ENCODE results near the gene COL19A1.

COL19A1 gene

DNA sequence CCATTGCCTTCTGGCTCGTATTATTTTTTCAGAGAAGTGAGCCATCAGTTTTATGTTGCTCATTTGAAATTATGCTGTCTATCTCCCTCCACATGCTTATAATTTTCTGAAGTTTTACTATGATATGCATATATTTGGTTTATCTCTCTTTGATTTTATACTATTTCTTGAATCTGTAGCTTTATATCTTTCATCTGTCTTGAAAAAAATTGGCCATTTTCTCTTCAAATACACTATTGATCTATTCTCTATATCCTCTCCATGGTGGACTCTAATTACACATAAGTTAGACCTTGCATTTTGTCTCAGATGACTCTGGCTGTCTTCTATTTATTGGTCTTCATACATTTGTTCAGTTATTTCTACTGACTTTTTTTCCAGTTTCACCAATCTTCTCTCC lies 13.7 kb upstream of the COL19A1 start:
- Histone ChIP-seq H3K27ac (no peak overlapping the region), H3K4me3 (ENCODE audit: low read depth, low read length) (no peak overlapping the region), H3K27me3 (replicated peaks) (no peaks in the 10 kb centered on the region), H3K36me3 (replicated peaks) (no peaks in the 10 kb centered on the region)
- TF ChIP-seq, protein P1, sequence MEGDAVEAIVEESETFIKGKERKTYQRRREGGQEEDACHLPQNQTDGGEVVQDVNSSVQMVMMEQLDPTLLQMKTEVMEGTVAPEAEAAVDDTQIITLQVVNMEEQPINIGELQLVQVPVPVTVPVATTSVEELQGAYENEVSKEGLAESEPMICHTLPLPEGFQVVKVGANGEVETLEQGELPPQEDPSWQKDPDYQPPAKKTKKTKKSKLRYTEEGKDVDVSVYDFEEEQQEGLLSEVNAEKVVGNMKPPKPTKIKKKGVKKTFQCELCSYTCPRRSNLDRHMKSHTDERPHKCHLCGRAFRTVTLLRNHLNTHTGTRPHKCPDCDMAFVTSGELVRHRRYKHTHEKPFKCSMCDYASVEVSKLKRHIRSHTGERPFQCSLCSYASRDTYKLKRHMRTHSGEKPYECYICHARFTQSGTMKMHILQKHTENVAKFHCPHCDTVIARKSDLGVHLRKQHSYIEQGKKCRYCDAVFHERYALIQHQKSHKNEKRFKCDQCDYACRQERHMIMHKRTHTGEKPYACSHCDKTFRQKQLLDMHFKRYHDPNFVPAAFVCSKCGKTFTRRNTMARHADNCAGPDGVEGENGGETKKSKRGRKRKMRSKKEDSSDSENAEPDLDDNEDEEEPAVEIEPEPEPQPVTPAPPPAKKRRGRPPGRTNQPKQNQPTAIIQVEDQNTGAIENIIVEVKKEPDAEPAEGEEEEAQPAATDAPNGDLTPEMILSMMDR (IDR thresholded peaks at IDR 0.05; ENCODE audit: low read depth, low read length, missing control alignments), result no peak
- no peak for DNase-seq
- in situ Hi-C loops (cut with HindIII; ENCODE audit: low pct_ligation_motif_present, low sequenced_read_pairs), result no loop called here

DNA sequence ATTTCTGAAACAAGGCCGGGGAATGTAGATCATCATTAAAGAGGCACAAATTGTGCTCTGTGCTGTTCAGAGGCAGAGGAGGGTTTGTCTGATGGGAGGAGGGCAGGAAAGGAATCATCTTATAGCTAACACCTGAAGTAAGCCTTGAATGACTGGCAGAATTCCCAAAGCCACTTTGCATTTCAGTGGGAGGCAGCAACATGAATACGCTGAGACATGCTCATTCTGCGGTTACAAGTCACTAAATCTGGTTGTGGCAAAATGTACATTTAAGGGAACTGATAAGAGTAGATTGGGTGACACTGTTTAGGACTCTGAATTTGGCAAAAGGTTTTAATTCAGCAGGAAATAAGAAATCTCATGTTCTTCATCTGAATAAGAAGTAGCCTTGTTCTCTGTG lies 4.4 kb upstream of the COL19A1 start:
- Histone ChIP-seq H3K27me3 (replicated peaks) (no peaks in the 10 kb centered on the region), H3K27ac (no peak overlapping the region), H3K4me3 (ENCODE audit: low read depth, low read length) (no peak overlapping the region), H3K36me3 (replicated peaks) (no peaks in the 10 kb centered on the region)
- DNase-seq, result no peak
- in situ Hi-C loops (cut with HindIII; ENCODE audit: low pct_ligation_motif_present, low sequenced_read_pairs), result no loop called here
- TF ChIP-seq, protein P1 (IDR thresholded peaks at IDR 0.05; ENCODE audit: low read depth, low read length, missing control alignments), result no peak

DNA sequence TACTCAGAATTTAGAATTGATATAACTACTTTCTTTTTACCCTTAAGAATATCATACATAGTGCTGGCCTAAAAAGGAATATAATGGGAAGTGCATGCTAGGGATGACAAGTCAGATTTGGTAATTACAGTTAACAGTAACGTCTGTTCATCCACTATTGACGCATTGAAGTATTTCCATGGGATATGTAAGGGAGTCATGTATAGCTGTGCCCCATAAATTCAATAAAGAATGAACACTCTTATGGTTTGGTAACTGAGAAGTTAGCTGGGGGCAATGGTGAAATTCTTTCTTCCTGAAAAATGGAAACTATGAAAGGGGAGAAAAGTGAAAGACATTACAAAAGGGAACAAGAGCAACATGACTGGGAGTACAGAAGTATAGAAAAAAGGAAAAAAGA lies 2.6 kb upstream of the COL19A1 start:
- Histone ChIP-seq H3K36me3 (replicated peaks) (no peaks in the 10 kb centered on the region), H3K27me3 (replicated peaks) (no peaks in the 10 kb centered on the region), H3K27ac (no peak overlapping the region), H3K4me3 (ENCODE audit: low read depth, low read length) (no peak overlapping the region)
- TF ChIP-seq, protein P1 (IDR thresholded peaks at IDR 0.05; ENCODE audit: low read depth, low read length, missing control alignments), result no peak
- in situ Hi-C loops (cut with HindIII; ENCODE audit: low pct_ligation_motif_present, low sequenced_read_pairs), result no loop called here
- no peak for DNase-seq

DNA sequence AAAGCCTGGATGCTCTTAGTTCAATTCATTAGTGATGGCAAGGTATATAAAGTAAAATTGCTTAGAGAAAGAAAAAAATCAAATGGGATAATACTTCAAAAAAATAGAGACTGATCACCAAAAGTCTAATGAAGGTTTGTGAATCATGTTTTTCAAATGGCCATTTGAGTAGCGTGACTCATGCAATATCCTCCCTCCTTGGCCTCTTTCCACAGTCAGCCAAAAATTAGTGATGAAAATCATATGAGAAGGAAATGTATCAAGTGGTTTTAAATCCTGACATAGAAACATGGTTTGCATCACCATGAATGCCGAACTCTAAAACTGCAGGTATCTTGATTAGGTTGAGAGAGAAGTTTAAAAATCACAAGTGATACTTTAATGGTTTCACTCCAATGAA lies 1.2 kb upstream of the COL19A1 start:
- TF ChIP-seq, protein P1 (IDR thresholded peaks at IDR 0.05; ENCODE audit: low read depth, low read length, missing control alignments), result no peak
- Histone ChIP-seq H3K27ac (no peak overlapping the region), H3K27me3 (replicated peaks) (no peaks in the 10 kb centered on the region), H3K4me3 (ENCODE audit: low read depth, low read length) (no peak overlapping the region), H3K36me3 (replicated peaks) (no peaks in the 10 kb centered on the region)
- in situ Hi-C loops (cut with HindIII; ENCODE audit: low pct_ligation_motif_present, low sequenced_read_pairs), result no loop called here
- DNase-seq, result peak; percentile 27

DNA sequence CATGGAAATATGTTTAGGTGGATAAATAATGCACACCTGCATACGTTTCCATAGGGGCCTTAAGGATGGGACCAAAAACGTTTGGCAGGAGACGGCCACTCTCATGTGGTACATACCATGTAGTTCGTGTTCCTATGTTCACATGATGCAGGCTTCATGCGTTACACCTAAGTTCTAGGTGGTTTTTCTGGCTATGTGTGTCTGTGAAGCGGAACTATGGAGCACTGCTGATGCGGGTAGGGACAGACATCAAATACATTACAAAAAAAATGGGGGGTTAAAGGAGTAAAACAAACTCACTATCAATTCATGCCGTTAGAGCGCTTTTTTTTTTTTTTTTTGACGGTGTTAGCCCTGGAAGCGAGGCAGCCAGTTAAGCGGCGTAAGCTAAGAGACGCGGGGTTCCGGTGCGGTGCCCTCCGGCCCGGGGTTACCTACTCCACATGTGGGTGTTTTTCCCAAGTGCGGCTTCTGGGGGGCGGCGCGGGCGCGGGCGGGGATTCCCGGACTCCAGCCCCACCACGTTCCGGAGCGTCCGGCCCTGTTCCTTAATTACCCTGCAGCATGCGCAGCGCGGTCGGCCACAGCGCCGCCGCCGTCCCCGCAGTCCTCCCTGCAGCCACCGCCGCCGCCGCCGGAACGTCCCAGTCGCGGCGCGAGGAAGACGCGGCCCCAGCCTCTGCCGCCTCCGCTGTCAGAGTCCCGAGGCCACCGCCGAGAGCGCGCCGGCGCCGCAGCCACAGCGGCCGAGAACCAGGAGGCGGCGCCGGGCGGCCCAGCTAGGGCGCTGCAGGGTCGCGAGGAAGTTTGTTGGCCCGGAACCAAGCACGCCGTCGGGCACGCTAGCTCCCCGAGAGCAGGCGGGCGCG lies 648 bp downstream of the COL19A1 start:
- no peaks in the 10 kb centered on the region for H3K27me3 ChIP-seq (replicated peaks)
- no peak overlapping the region for H3K27ac ChIP-seq
- in situ Hi-C loops (cut with HindIII; ENCODE audit: low pct_ligation_motif_present, low sequenced_read_pairs), result no loop called here
- peak; percentile 7 for DNase-seq
- peak overlapping the region; percentile 63 for H3K4me3 ChIP-seq (ENCODE audit: low read depth, low read length)
- TF ChIP-seq, protein P1 (IDR thresholded peaks at IDR 0.05; ENCODE audit: low read depth, low read length, missing control alignments), result peak; percentile 11
- H3K36me3 ChIP-seq (replicated peaks), result no peaks in the 10 kb centered on the region

DNA sequence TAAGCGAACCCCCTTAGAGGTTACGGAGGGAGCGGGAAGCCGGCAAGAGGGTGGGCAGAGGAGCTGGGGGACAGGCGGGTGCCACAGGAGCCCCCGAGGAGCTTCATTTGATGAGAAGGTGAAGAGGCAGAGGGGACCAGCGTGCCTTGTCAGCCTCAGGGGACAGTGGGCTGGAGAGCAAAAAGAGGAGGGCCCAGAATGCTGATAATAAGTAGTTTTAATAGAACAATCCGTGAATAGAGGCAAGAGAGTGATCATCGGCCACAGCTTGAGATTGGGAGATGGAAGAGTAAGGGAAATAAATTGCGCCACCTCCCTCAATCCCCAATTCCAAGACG lies 1.3 kb downstream of the COL19A1 start:
- TF ChIP-seq, protein P1 (IDR thresholded peaks at IDR 0.05; ENCODE audit: low read depth, low read length, missing control alignments), result no peak
- in situ Hi-C loops (cut with HindIII; ENCODE audit: low pct_ligation_motif_present, low sequenced_read_pairs), result no loop called here
- H3K27ac ChIP-seq, result no peak overlapping the region
- H3K27me3 ChIP-seq (replicated peaks), result no peaks in the 10 kb centered on the region
- H3K4me3 ChIP-seq (ENCODE audit: low read depth, low read length), result peak overlapping the region; percentile 63
- H3K36me3 ChIP-seq (replicated peaks), result no peaks in the 10 kb centered on the region
- no peak for DNase-seq

Measured in brain microvascular endothelial cell (primary cell).